Caco-2 (cell line): ENCODE measurements around the gene GLB1L2. TPM values are rescaled to one million over a fixed set of nuclear protein-coding genes. Genes with fewer than 3 reads are reported as not detected.

Experiments
- BruUV-seq: library from RNA; stranded (reverse); fragments of 400-500 nt; replicated peaks from 2 replicates; lab custom pipeline; 2021; lab: Mats Ljungman, UMichigan
- CTCF ChIA-PET: fragments of 300-600 bp; sonication (Branson Sonifier 250); formaldehyde crosslinking; loops from one replicate; lab custom pipeline; 2022; ENCODE audit warnings: antibody characterized with exemption; lab: Charles Lee
- POLR2A ChIA-PET: fragments of 300-600 bp; sonication (Branson Sonifier 250); formaldehyde crosslinking; loops from one replicate; lab custom pipeline; 2022; ENCODE audit warnings: antibody characterized with exemption; lab: Charles Lee
- DNase-seq, 2 experiments: peaks; one replicate each; pipeline versions ENCODE4 v3.0.0 to v3.0.0-alpha.2; 2020 to 2022
- H3K27me3 ChIP-seq: replicated peaks from 2 replicates; pipeline ENCODE4 v1.6.0; 2011; ENCODE audit warnings: low read length; ENCODE audit not compliant: control insufficient read depth, insufficient read depth
- H3K36me3 ChIP-seq: 2 replicates; pipeline ENCODE4 v1.5.1; 2011; ENCODE audit warnings: low read length; ENCODE audit not compliant: control insufficient read depth, insufficient read depth
- H3K4me1 ChIP-seq: fragments of 250-450 bp; sonication (Bioruptor Pico); 2 replicates; pipeline ENCODE4 v1.5.1; 2020; ENCODE audit warnings: mild to moderate bottlenecking
- H3K4me3 ChIP-seq: 2 replicates; pipeline ENCODE4 v1.5.1; 2011; ENCODE audit warnings: low read depth, mild to moderate bottlenecking, control low read depth, low read length
- H3K9me3 ChIP-seq: fragments of 250-450 bp; sonication (Bioruptor Pico); 2 replicates; pipeline ENCODE4 v1.5.1; 2020; ENCODE audit warnings: mild to moderate bottlenecking, moderate library complexity
- H3K27ac Mint-ChIP-seq: one replicate; pipeline ENCODE4 v1.8.0; 2022; ENCODE audit warnings: mixed read lengths; ENCODE audit not compliant: unreplicated experiment
- H3K27me3 Mint-ChIP-seq: one replicate; pipeline ENCODE4 v1.8.0; 2022; ENCODE audit warnings: mixed read lengths; ENCODE audit not compliant: insufficient read depth, unreplicated experiment
- H3K36me3 Mint-ChIP-seq: one replicate; pipeline ENCODE4 v1.8.0; 2022; ENCODE audit warnings: mild to moderate bottlenecking, mixed read lengths; ENCODE audit not compliant: insufficient read depth, unreplicated experiment
- H3K4me1 Mint-ChIP-seq: one replicate; pipeline ENCODE4 v1.8.0; 2022; ENCODE audit warnings: low read depth, mixed read lengths; ENCODE audit not compliant: unreplicated experiment
- H3K4me3 Mint-ChIP-seq: one replicate; pipeline ENCODE4 v1.8.0; 2022; ENCODE audit warnings: mild to moderate bottlenecking, moderate library complexity, mixed read lengths; ENCODE audit not compliant: unreplicated experiment
- H3K9me3 Mint-ChIP-seq: one replicate; pipeline ENCODE4 v1.8.0; 2022; ENCODE audit warnings: mixed read lengths; ENCODE audit not compliant: unreplicated experiment
- intact Hi-C: fragments of 100-400 bp; cut with micrococcal nuclease; formaldehyde crosslinking; loops from one replicate; pipeline ENCODE4 v1.10.0; 2022; ENCODE audit not compliant: unreplicated experiment
- total RNA-seq: library from RNA; stranded (reverse); gene quantifications from 2 replicates; pipeline ENCODE4 v1.2.3, GENCODE V29; 2022
- TF ChIP-seq, protein P1 (sequence below), 2 experiments: fragments of 200-600 bp in 1 of 2; IDR thresholded peaks; 1 replicate in 1 of 2; 2 replicates in 1 of 2; pipeline versions ENCODE4 v1.5.1 to v1.8.0; 2011 to 2022; ENCODE audit warnings: antibody characterized with exemption in 1 of 2, control low read depth in 1 of 2, inconsistent platforms in 1 of 2, low read depth in 1 of 2, low read length in 1 of 2, mild to moderate bottlenecking in 1 of 2, moderate library complexity in 1 of 2; ENCODE audit not compliant: insufficient read depth in 1 of 2, severe bottlenecking in 1 of 2, unreplicated experiment in 1 of 2

GLB1L2 gene
- total RNA-seq, 1 experiment from 2014 or later: 15.8 TPM

DNA sequence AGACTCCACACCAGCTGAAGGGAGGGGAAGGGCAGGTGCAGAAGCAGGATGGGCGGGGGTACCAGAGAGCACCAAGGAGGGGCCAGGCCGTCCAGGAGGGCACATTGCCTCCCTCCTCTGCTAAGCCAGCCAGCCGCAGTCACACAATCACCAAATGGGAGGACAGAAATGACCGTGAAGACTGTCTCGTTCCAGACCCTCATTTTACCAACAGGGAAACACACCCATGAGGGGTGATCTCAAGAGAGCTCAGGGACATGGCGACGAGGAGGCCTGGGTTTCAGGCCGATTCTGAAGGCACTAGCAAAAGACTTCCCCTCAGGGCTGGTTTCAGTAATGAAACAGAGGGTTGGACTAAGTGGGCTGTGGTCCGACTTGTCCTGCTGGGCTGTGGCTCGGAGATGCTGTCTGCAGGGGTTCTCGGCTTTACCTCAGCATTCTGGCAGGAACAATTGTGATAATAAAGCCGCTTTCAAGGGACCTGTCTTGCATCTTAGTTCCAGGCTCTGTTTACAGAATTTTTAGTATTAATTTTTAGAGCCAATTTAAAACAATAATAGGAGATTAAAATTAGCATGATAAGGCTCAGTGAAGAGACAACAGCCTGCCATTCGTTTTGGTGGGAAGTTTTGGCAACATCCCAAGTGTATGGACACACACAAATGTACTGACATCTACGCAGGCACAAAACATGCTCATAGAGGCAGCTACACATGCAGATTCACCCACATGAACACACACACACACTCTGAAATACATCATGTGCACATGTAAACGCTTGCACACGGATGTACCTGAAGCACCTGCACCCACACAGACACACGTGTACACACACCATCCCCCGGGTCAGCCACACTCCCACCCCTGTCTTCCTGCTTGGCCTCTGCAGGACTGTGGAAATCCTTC, 82.3 kb downstream of the GLB1L2 start:
- no peak overlapping the region for H3K27ac Mint-ChIP-seq
- Histone ChIP-seq H3K36me3 (no peaks in the 10 kb centered on the region), H3K4me3 (no peak overlapping the region), H3K27me3 (peaks cover 17% of the 10 kb centered on the region), H3K9me3 (no peaks in the 10 kb centered on the region; the same call in 1 of the 2 replicates), H3K4me1 (peaks cover 5% of the 10 kb centered on the region; the same call in 1 of the 2 replicates)
- POLR2A ChIA-PET: no interaction called here
- H3K4me1 Mint-ChIP-seq: no peaks in the 10 kb centered on the region
- CTCF ChIA-PET: no interaction called here
- TF ChIP-seq, protein P1, sequence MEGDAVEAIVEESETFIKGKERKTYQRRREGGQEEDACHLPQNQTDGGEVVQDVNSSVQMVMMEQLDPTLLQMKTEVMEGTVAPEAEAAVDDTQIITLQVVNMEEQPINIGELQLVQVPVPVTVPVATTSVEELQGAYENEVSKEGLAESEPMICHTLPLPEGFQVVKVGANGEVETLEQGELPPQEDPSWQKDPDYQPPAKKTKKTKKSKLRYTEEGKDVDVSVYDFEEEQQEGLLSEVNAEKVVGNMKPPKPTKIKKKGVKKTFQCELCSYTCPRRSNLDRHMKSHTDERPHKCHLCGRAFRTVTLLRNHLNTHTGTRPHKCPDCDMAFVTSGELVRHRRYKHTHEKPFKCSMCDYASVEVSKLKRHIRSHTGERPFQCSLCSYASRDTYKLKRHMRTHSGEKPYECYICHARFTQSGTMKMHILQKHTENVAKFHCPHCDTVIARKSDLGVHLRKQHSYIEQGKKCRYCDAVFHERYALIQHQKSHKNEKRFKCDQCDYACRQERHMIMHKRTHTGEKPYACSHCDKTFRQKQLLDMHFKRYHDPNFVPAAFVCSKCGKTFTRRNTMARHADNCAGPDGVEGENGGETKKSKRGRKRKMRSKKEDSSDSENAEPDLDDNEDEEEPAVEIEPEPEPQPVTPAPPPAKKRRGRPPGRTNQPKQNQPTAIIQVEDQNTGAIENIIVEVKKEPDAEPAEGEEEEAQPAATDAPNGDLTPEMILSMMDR (IDR thresholded peaks at IDR 0.05; ENCODE audit: insufficient read depth in 1 of 2, low read depth in 1 of 2, low read length in 1 of 2, severe bottlenecking in 1 of 2, unreplicated experiment in 1 of 2): no peak
- peak overlapping the region; percentile 34 for H3K4me3 Mint-ChIP-seq
- no peaks in the 10 kb centered on the region for H3K9me3 Mint-ChIP-seq
- H3K36me3 Mint-ChIP-seq: no peaks in the 10 kb centered on the region
- intact Hi-C loops: no loop called here
- BruUV-seq: no TSS peak
- H3K27me3 Mint-ChIP-seq: peaks cover 50% of the 10 kb centered on the region
- DNase-seq: no peak

DNA sequence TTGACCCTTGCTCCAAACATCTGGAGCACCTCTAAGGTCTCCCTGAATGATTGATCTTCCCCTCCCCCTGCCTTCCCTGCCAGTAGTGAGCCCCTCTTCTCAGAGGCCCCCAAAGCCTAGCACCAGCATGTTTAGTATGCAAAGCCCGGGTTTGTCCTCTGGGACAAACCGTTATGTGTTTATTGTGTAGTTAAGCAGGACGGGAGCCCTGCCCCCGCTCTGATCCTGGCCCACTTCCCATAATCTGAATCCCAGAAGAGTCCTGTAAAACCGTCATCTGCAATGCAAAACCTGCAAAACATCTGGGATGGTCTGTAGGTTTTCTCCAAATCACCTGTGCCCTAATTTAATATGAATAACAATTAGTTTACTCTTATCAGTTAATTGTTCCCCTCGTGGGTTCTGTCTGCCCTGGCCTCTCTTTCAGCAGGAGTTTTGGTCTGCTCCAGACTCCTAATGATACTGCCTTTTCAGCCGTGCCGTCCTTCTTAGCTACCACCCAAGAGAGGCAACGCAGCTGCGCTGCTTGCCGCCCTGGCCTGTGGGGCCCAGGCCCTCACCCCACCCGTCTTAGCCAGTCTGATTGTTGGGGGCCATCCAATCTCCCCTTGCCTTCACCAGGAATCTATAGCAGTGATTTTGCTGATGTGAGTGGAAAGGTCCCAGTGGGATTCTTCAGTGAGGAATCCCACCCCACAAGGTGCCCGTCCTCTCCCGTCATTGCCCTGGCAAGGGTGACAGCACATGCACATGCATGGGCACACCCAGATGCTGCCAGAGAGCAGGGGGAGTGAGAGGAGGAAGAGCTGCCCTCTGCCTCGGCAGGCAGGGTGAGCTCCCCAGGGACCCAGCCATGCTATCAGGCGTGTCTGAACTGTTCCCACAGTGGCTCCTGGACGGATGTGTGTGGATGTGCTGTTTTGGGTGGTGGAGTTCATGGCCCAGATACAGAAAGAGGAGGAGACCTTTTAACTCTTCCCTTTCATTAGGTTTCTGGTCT, 83.3 kb downstream of the GLB1L2 start:
- H3K27me3 Mint-ChIP-seq: peaks cover 42% of the 10 kb centered on the region
- no peak overlapping the region for H3K4me3 Mint-ChIP-seq
- no peaks in the 10 kb centered on the region for H3K9me3 Mint-ChIP-seq
- ChIA-PET POLR2A (no interaction called here), CTCF (interaction anchor here (0.6 kb wide), 1 partner anchor 158 kb away, joined by 3 read pairs; no protein-coding TSS in a partner anchor)
- Histone ChIP-seq H3K9me3 (no peaks in the 10 kb centered on the region; the same call in 1 of the 2 replicates), H3K27me3 (peaks cover 15% of the 10 kb centered on the region), H3K36me3 (no peaks in the 10 kb centered on the region), H3K4me3 (no peak overlapping the region), H3K4me1 (peaks cover 5% of the 10 kb centered on the region; the same call in 1 of the 2 replicates)
- H3K36me3 Mint-ChIP-seq: no peaks in the 10 kb centered on the region
- intact Hi-C loops: no loop called here
- BruUV-seq: no TSS peak
- TF ChIP-seq, protein P1 (IDR thresholded peaks at IDR 0.05; ENCODE audit: insufficient read depth in 1 of 2, low read depth in 1 of 2, low read length in 1 of 2, severe bottlenecking in 1 of 2, unreplicated experiment in 1 of 2): no peak
- H3K4me1 Mint-ChIP-seq: no peaks in the 10 kb centered on the region
- H3K27ac Mint-ChIP-seq: no peak overlapping the region
- DNase-seq: no peak

DNA sequence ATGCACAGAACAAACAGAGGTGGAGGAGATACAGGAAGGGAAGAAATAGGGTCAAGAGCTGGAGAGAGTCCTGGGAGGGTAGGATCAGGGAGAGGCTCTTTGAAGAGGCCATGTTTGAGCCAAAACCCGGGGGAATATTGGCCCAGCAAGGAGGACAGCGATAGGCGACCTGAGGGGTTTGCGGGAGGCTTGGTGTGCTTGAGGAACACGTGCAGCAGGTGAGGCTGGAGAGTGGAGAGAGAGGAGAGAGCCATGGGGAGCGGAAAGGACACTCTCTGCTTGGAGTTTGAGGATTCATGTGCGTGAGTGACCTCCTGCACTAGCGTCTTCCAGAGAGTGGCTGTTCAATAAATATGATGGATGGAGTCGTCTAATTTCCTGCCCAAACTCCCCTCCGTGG, 84.9 kb downstream of the GLB1L2 start:
- BruUV-seq: no TSS peak
- Histone ChIP-seq H3K9me3 (no peaks in the 10 kb centered on the region; the same call in 1 of the 2 replicates), H3K36me3 (no peaks in the 10 kb centered on the region), H3K4me3 (no peak overlapping the region), H3K4me1 (peaks cover 5% of the 10 kb centered on the region; the same call in 1 of the 2 replicates), H3K27me3 (peaks cover 10% of the 10 kb centered on the region)
- H3K9me3 Mint-ChIP-seq: no peaks in the 10 kb centered on the region
- no peak overlapping the region for H3K27ac Mint-ChIP-seq
- CTCF ChIA-PET: no interaction called here
- H3K36me3 Mint-ChIP-seq: no peaks in the 10 kb centered on the region
- TF ChIP-seq, protein P1 (IDR thresholded peaks at IDR 0.05; ENCODE audit: insufficient read depth in 1 of 2, low read depth in 1 of 2, low read length in 1 of 2, severe bottlenecking in 1 of 2, unreplicated experiment in 1 of 2): no peak
- DNase-seq: no peak
- no peaks in the 10 kb centered on the region for H3K4me1 Mint-ChIP-seq
- no peak overlapping the region for H3K4me3 Mint-ChIP-seq
- POLR2A ChIA-PET: no interaction called here
- intact Hi-C loops: no loop called here
- H3K27me3 Mint-ChIP-seq: peaks cover 35% of the 10 kb centered on the region
